ENCODE measurements around the gene FAXDC2.

The FAXDC2 gene

DNA sequence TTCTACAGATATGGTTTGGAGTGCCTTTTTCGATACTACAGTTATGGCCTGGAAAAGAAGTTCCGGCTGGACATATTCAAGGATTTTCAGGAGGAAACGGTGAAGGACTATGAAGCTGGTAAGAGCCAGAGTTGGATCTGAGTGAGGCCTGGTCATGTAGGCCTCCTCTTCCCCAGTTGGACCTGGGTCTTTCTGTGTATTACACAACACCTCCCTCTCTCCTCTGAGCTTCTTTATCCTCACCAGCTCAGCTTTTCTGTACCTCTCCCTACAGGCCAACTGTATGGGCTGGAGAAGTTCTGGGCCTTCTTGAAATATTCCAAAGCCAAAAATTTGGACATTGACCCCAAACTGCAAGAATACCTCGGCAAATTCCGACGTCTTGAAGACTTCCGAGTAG is 39.2 kb downstream of the FAXDC2 start:
- Histone ChIP-seq H3K36me3 (ENCODE audit: control insufficient read depth in 5 of 5, insufficient read depth in 5 of 5, low read length in 5 of 5) (peaks cover 21 to 85% (median 69%) of the 10 kb centered on the region in 5 donors), H3K9ac (ENCODE audit: low read length in 5 of 5) (peak overlapping the region in 3 of 5 donors; percentile 29 to 45 (median 35)), H3K9me3 (ENCODE audit: control insufficient read depth in 5 of 5, low read length in 5 of 5) (no peaks in the 10 kb centered on the region), H3K27ac (ENCODE audit: low read depth, low read length) (peak overlapping the region; percentile 89), H3K27me3 (ENCODE audit: control insufficient read depth in 5 of 5, insufficient read depth in 4 of 5, low read length in 5 of 5) (no peaks in the 10 kb centered on the region), H3K4me3 (ENCODE audit: low read depth in 1 of 5, low read length in 5 of 5) (no peak overlapping the region), H3K4me1 (ENCODE audit: control insufficient read depth in 5 of 5, insufficient read depth in 5 of 5, low read length in 5 of 5) (peaks cover 0 to 23% (median 12%) of the 10 kb centered on the region in 5 donors)

DNA sequence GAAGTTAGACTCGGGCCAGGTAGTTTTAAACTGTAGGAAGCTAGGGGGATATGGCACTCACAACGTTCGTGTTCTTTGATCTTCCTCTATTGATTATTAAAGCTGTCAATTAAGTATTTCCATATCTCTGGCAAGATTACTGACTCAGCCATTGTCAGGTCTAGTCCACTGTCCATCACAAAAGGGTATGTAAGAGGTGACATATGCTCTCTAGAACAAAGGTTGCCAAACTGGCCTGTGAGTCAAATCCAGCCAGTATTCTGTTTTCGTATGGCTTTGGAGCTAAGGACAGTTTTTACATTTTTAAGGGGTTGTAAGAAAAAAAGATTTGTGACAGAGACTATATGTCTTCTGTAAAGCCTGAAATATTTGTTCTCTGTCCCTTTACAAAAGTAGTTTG is 44.2 kb downstream of the FAXDC2 start:
- Histone ChIP-seq H3K9ac (ENCODE audit: low read length in 5 of 5) (peak overlapping the region in 2 of 5 donors; percentile 4 to 49), H3K36me3 (ENCODE audit: control insufficient read depth in 5 of 5, insufficient read depth in 5 of 5, low read length in 5 of 5) (peaks cover 50 to 94% (median 80%) of the 10 kb centered on the region in 5 donors), H3K4me1 (ENCODE audit: control insufficient read depth in 5 of 5, insufficient read depth in 5 of 5, low read length in 5 of 5) (peaks cover 0 to 12% (median 2%) of the 10 kb centered on the region in 5 donors), H3K27me3 (ENCODE audit: control insufficient read depth in 5 of 5, insufficient read depth in 4 of 5, low read length in 5 of 5) (no peaks in the 10 kb centered on the region), H3K27ac (ENCODE audit: low read depth, low read length) (peak overlapping the region; percentile 50), H3K4me3 (ENCODE audit: low read depth in 1 of 5, low read length in 5 of 5) (no peak overlapping the region), H3K9me3 (ENCODE audit: control insufficient read depth in 5 of 5, low read length in 5 of 5) (no peaks in the 10 kb centered on the region)

DNA sequence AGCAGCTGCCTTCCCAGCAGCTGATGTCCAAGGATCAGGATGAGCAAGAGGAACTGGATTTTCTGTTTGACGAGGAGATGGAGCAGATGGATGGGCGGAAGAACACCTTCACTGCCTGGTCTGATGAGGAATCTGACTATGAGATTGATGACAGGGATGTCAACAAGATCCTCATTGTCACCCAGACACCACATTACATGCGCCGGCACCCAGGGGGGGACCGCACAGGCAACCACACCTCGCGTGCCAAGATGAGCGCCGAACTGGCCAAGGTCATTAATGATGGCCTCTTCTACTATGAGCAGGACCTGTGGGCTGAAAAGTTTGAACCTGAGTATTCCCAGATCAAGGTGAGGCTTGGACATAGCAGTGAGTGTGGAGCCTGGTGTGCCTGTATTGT is 48.4 kb downstream of the FAXDC2 start:
- peaks cover 57 to 92% (median 87%) of the 10 kb centered on the region in 5 donors for H3K36me3 ChIP-seq (ENCODE audit: control insufficient read depth in 5 of 5, insufficient read depth in 5 of 5, low read length in 5 of 5)
- H3K27ac ChIP-seq (ENCODE audit: low read depth, low read length): no peak overlapping the region
- no peaks in the 10 kb centered on the region for H3K27me3 ChIP-seq (ENCODE audit: control insufficient read depth in 5 of 5, insufficient read depth in 4 of 5, low read length in 5 of 5)
- peaks cover 0 to 9% (median 0%) of the 10 kb centered on the region in 5 donors for H3K4me1 ChIP-seq (ENCODE audit: control insufficient read depth in 5 of 5, insufficient read depth in 5 of 5, low read length in 5 of 5)
- H3K9ac ChIP-seq (ENCODE audit: low read length in 5 of 5): no peak overlapping the region
- no peak overlapping the region for H3K4me3 ChIP-seq (ENCODE audit: low read depth in 1 of 5, low read length in 5 of 5)
- H3K9me3 ChIP-seq (ENCODE audit: control insufficient read depth in 5 of 5, low read length in 5 of 5): no peaks in the 10 kb centered on the region

DNA sequence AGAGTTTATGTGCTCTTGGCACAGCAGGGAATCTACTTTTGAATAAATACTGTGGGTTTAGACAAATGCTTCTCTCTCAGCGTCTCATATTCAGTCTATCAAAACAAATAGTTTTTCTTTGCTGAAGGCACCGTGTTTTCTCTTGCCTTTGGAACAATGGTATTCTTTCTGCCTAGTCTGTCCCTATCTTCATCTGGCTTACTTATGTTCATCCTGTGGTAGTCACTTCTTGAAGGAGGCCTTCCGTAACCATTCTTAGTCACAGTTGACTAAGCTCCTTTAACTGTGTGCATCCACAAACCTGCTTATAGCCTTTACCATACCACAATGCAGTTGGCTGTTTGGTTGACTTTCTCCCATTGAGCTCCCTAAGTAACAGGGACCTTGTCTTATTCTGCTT is 49.3 kb downstream of the FAXDC2 start:
- Histone ChIP-seq H3K27ac (ENCODE audit: low read depth, low read length) (peak overlapping the region; percentile 32), H3K4me3 (ENCODE audit: low read depth in 1 of 5, low read length in 5 of 5) (no peak overlapping the region), H3K4me1 (ENCODE audit: control insufficient read depth in 5 of 5, insufficient read depth in 5 of 5, low read length in 5 of 5) (peaks cover 0 to 9% (median 0%) of the 10 kb centered on the region in 5 donors), H3K36me3 (ENCODE audit: control insufficient read depth in 5 of 5, insufficient read depth in 5 of 5, low read length in 5 of 5) (peaks cover 55 to 92% (median 84%) of the 10 kb centered on the region in 5 donors), H3K9ac (ENCODE audit: low read length in 5 of 5) (no peak overlapping the region), H3K9me3 (ENCODE audit: control insufficient read depth in 5 of 5, low read length in 5 of 5) (no peaks in the 10 kb centered on the region), H3K27me3 (ENCODE audit: control insufficient read depth in 5 of 5, insufficient read depth in 4 of 5, low read length in 5 of 5) (no peaks in the 10 kb centered on the region)

DNA sequence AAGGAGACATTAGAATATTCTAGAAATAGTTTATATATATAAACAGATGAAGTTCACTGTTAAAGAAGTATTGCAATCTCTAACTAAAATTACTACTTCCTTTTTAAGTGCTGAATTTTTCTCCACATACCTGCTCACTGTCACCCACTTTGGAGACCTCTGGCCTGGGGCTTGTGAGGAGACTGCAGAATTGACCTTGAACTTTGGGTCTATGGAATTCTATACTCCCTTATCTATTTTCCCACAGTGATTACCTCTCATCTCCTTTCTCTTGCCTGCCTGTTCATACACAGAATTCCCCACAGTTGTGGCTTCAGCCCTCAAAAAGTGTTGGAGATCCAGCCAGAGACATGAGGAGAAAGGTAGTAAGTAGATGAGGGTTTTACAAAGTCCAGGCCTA is 49.8 kb downstream of the FAXDC2 start:
- no peak overlapping the region for H3K4me3 ChIP-seq (ENCODE audit: low read depth in 1 of 5, low read length in 5 of 5)
- H3K9ac ChIP-seq (ENCODE audit: low read length in 5 of 5): no peak overlapping the region
- peaks cover 53 to 87% (median 79%) of the 10 kb centered on the region in 5 donors for H3K36me3 ChIP-seq (ENCODE audit: control insufficient read depth in 5 of 5, insufficient read depth in 5 of 5, low read length in 5 of 5)
- H3K27ac ChIP-seq (ENCODE audit: low read depth, low read length): peak overlapping the region; percentile 10
- peaks cover 0 to 9% (median 0%) of the 10 kb centered on the region in 5 donors for H3K4me1 ChIP-seq (ENCODE audit: control insufficient read depth in 5 of 5, insufficient read depth in 5 of 5, low read length in 5 of 5)
- no peaks in the 10 kb centered on the region for H3K27me3 ChIP-seq (ENCODE audit: control insufficient read depth in 5 of 5, insufficient read depth in 4 of 5, low read length in 5 of 5)
- H3K9me3 ChIP-seq (ENCODE audit: control insufficient read depth in 5 of 5, low read length in 5 of 5): no peaks in the 10 kb centered on the region

DNA sequence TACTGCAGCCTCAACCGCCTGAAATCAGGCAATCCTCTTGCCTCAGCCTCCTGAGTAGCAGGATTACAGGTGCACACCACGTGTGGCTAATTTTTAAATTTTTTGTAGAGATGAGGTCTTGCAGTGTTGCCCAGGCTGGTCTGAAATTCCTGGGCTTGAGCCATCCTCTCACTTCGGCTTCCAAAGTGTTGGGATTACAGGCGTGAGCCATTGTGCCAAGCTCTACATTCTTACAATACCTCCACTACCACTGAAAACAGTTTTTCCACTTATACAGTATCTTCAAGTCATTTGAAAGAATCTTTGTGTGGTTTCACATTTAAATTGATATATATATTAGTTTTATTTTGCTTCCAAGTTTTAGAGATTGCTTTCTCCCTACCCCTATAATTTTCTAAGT is 52.6 kb downstream of the FAXDC2 start:
- H3K27me3 ChIP-seq (ENCODE audit: control insufficient read depth in 5 of 5, insufficient read depth in 4 of 5, low read length in 5 of 5): no peaks in the 10 kb centered on the region
- peaks cover 48 to 83% (median 73%) of the 10 kb centered on the region in 5 donors for H3K36me3 ChIP-seq (ENCODE audit: control insufficient read depth in 5 of 5, insufficient read depth in 5 of 5, low read length in 5 of 5)
- no peak overlapping the region for H3K9ac ChIP-seq (ENCODE audit: low read length in 5 of 5)
- no peak overlapping the region for H3K27ac ChIP-seq (ENCODE audit: low read depth, low read length)
- no peak overlapping the region for H3K4me3 ChIP-seq (ENCODE audit: low read depth in 1 of 5, low read length in 5 of 5)
- no peaks in the 10 kb centered on the region for H3K9me3 ChIP-seq (ENCODE audit: control insufficient read depth in 5 of 5, low read length in 5 of 5)
- peaks cover 0 to 9% (median 4%) of the 10 kb centered on the region in 5 donors for H3K4me1 ChIP-seq (ENCODE audit: control insufficient read depth in 5 of 5, insufficient read depth in 5 of 5, low read length in 5 of 5)

DNA sequence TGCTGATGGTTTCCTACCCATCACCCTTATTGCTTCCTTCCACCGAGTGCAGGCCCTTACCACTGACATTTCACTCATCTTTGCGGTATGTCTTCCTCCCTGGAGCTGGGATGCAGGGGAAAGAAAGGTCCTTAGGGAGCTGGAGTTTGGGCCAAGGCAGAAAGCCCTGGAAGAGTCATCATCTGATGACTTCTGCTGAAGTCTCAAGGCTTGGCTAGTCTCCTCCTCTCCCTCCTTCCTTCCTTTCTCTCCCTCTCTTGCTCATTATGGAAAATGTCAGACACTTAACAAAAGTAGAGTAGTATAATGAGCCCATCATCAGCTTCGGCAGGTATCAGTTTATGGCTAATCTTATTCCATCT is 55.2 kb downstream of the FAXDC2 start:
- Histone ChIP-seq H3K36me3 (ENCODE audit: control insufficient read depth in 5 of 5, insufficient read depth in 5 of 5, low read length in 5 of 5) (peaks cover 29 to 81% (median 70%) of the 10 kb centered on the region in 5 donors), H3K9ac (ENCODE audit: low read length in 5 of 5) (no peak overlapping the region), H3K4me1 (ENCODE audit: control insufficient read depth in 5 of 5, insufficient read depth in 5 of 5, low read length in 5 of 5) (peaks cover 0 to 9% (median 4%) of the 10 kb centered on the region in 5 donors), H3K27me3 (ENCODE audit: control insufficient read depth in 5 of 5, insufficient read depth in 4 of 5, low read length in 5 of 5) (no peaks in the 10 kb centered on the region), H3K27ac (ENCODE audit: low read depth, low read length) (no peak overlapping the region), H3K9me3 (ENCODE audit: control insufficient read depth in 5 of 5, low read length in 5 of 5) (no peaks in the 10 kb centered on the region), H3K4me3 (ENCODE audit: low read depth in 1 of 5, low read length in 5 of 5) (no peak overlapping the region)

DNA sequence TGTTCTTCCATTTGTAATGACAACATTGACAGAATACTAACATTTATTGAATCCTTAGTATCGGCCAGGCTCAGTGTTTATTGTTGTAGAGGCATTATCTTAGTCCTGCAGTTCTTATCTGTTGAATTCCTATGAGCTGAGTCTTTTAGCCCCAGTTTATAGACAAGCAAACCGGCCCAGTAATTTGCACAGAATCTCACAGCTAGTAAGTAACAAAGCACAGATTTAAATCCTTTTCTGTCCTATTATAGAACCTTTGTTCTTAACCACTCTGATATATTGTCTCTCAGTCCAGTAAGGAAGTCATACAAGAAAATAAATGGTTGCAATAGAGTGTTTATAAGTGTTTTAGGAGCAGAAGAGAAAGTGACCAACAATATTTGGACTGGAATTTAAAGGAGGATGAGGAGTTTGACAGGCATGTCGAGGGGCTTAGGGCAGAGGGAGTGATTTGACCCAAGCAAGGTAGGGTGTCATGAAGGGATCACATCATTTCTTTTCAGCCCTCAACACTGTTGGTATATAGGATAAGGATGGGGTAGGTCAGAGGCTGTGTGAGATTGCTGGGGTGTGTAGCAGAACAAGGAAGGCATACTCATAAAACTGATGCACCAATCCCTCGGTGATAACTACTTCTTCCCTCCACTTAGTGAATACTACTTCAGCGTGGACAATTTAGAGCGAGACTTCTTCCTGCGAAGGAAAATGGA is 55.7 kb downstream of the FAXDC2 start:
- H3K27ac ChIP-seq (ENCODE audit: low read depth, low read length): no peak overlapping the region
- H3K4me3 ChIP-seq (ENCODE audit: low read depth in 1 of 5, low read length in 5 of 5): no peak overlapping the region
- peaks cover 27 to 81% (median 68%) of the 10 kb centered on the region in 5 donors for H3K36me3 ChIP-seq (ENCODE audit: control insufficient read depth in 5 of 5, insufficient read depth in 5 of 5, low read length in 5 of 5)

DNA sequence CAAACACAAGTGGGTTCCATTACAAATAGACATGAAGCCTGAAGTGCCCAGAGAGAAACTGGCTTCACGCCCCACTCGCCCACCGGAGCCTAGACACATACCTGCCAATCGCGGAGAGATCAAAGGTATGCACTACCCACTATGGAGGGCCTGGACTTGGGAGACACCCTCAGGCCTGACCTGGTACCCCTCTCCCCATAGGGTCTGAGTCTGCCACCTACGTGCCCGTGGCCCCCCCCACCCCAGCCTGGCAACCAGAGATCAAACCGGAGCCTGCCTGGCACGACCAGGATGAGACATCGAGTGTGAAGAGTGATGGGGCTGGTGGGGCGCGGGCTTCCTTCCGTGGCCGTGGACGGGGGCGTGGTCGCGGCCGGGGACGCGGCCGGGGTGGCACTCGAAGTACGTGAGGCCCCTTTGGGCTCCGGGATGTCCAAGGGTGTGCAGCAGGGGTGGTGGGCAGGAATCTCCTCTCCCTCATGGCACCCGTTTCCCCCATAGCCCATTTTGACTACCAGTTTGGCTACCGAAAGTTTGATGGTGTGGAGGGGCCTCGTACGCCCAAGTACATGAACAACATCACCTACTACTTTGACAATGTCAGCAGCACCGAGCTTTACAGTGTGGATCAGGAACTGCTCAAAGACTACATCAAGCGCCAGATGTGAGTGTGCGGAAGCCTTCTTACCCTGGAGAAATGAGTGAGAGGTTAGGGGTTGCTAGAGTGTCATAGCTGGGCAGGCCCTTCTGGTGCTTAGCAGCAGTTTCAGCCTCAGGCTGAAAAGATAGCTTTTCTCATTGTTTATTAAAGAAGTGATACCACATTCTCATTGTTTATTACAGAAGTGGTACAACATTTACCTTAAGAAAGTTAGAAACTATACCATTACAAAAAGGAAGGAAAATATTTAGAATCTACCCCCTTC is 56.5 kb downstream of the FAXDC2 start:
- no peak overlapping the region for H3K9ac ChIP-seq (ENCODE audit: low read length in 5 of 5)
- H3K4me3 ChIP-seq (ENCODE audit: low read depth in 1 of 5, low read length in 5 of 5): no peak overlapping the region
- peaks cover 21 to 74% (median 62%) of the 10 kb centered on the region in 5 donors for H3K36me3 ChIP-seq (ENCODE audit: control insufficient read depth in 5 of 5, insufficient read depth in 5 of 5, low read length in 5 of 5)
- H3K4me1 ChIP-seq (ENCODE audit: control insufficient read depth in 5 of 5, insufficient read depth in 5 of 5, low read length in 5 of 5): peaks cover 0 to 9% (median 4%) of the 10 kb centered on the region in 5 donors
- no peaks in the 10 kb centered on the region for H3K27me3 ChIP-seq (ENCODE audit: control insufficient read depth in 5 of 5, insufficient read depth in 4 of 5, low read length in 5 of 5)
- H3K9me3 ChIP-seq (ENCODE audit: control insufficient read depth in 5 of 5, low read length in 5 of 5): no peaks in the 10 kb centered on the region
- H3K27ac ChIP-seq (ENCODE audit: low read depth, low read length): no peak overlapping the region

More for the DNA sequence above, 55.7 kb downstream of the FAXDC2 start:
- Histone ChIP-seq H3K4me1 (ENCODE audit: control insufficient read depth in 5 of 5, insufficient read depth in 5 of 5, low read length in 5 of 5) (peaks cover 0 to 9% (median 4%) of the 10 kb centered on the region in 5 donors), H3K27me3 (ENCODE audit: control insufficient read depth in 5 of 5, insufficient read depth in 4 of 5, low read length in 5 of 5) (no peaks in the 10 kb centered on the region), H3K9me3 (ENCODE audit: control insufficient read depth in 5 of 5, low read length in 5 of 5) (no peaks in the 10 kb centered on the region), H3K9ac (ENCODE audit: low read length in 5 of 5) (no peak overlapping the region)

DNA sequence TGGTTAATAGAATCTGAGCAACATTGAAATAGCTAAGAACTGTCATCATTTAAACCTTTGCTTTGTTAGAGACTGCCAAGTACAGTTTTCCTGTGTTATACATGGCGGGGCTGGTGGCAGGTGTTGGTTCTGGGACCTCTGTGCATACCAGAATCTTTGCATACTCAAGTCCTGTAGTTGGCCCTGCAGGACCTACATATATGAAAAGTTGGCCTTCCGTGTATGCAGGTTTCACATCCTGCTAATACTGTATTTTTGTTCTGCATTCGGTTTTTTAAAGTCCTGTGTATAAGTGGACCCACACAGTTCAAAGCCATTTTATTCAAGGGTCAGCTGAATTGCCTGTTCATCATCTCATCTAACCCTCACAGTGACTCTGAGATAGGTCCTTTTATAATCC is 58.9 kb downstream of the FAXDC2 start:
- Histone ChIP-seq H3K4me3 (ENCODE audit: low read depth in 1 of 5, low read length in 5 of 5) (no peak overlapping the region), H3K27me3 (ENCODE audit: control insufficient read depth in 5 of 5, insufficient read depth in 4 of 5, low read length in 5 of 5) (no peaks in the 10 kb centered on the region), H3K36me3 (ENCODE audit: control insufficient read depth in 5 of 5, insufficient read depth in 5 of 5, low read length in 5 of 5) (peaks cover 13 to 59% (median 51%) of the 10 kb centered on the region in 5 donors), H3K9me3 (ENCODE audit: control insufficient read depth in 5 of 5, low read length in 5 of 5) (no peaks in the 10 kb centered on the region), H3K27ac (ENCODE audit: low read depth, low read length) (no peak overlapping the region), H3K9ac (ENCODE audit: low read length in 5 of 5) (no peak overlapping the region), H3K4me1 (ENCODE audit: control insufficient read depth in 5 of 5, insufficient read depth in 5 of 5, low read length in 5 of 5) (peaks cover 0 to 26% (median 18%) of the 10 kb centered on the region in 5 donors)

All from subcutaneous abdominal adipose tissue (tissue), 5 donors.